Neural progenitor cell (in vitro differentiated cells): ENCODE data around the gene KY. TPM values are rescaled to one million over a fixed set of nuclear protein-coding genes. Genes with fewer than 3 reads are reported as not detected.

Source experiments
- DNase-seq: peaks from one replicate; pipeline ENCODE4 v3.0.0-alpha.2; 2016; ENCODE audit warnings: low spot score
- H2AFZ ChIP-seq: fragments of 200-600 bp; sonication (generic); replicated peaks from 2 replicates; pipeline ENCODE4 v1.6.1; 2016; ENCODE audit warnings: antibody characterized with exemption
- H3F3A ChIP-seq: fragments of 200-600 bp; sonication (generic); 2 replicates; pipeline ENCODE4 v1.6.1; 2016; ENCODE audit warnings: antibody characterized with exemption, low read depth
- H3K27ac ChIP-seq: fragments of 200-600 bp; sonication (generic); 2 replicates; pipeline ENCODE4 v1.5.1; 2016; ENCODE audit warnings: mild to moderate bottlenecking
- H3K27me3 ChIP-seq: fragments of 200-600 bp; sonication (generic); 2 replicates; pipeline ENCODE4 v1.6.1; 2016; ENCODE audit warnings: mild to moderate bottlenecking, moderate library complexity
- H3K36me3 ChIP-seq: fragments of 200-600 bp; sonication (generic); 2 replicates; pipeline ENCODE4 v1.5.1; 2016
- H3K4me1 ChIP-seq: fragments of 200-600 bp; sonication (generic); 2 replicates; pipeline ENCODE4 v1.6.1; 2016; ENCODE audit warnings: mixed run types
- H3K4me2 ChIP-seq: fragments of 200-600 bp; sonication (generic); 2 replicates; pipeline ENCODE4 v1.6.1; 2016
- H3K4me3 ChIP-seq: fragments of 200-600 bp; sonication (generic); 2 replicates; pipeline ENCODE4 v1.5.1; 2016
- H3K79me2 ChIP-seq: fragments of 200-600 bp; sonication (generic); 2 replicates; pipeline ENCODE4 v1.6.1; 2016; ENCODE audit warnings: low read depth
- H3K9ac ChIP-seq: fragments of 200-600 bp; sonication (generic); 2 replicates; pipeline ENCODE4 v1.6.1; 2016
- H3K9me3 ChIP-seq: fragments of 200-600 bp; sonication (generic); 2 replicates; pipeline ENCODE4 v1.5.1; 2016; ENCODE audit warnings: low read depth
- H4K20me1 ChIP-seq: fragments of 200-600 bp; sonication (generic); 2 replicates; pipeline ENCODE4 v1.6.1; 2016; ENCODE audit warnings: low read depth
- H3K27ac Mint-ChIP-seq: 3 replicates; pipeline ENCODE4 v1.8.0; 2021; ENCODE audit warnings: mixed read lengths
- H3K27me3 Mint-ChIP-seq: 2 replicates; pipeline ENCODE4 v1.8.0; 2022; ENCODE audit warnings: low read depth, mild to moderate bottlenecking, inconsistent platforms, moderate library complexity, mixed read lengths; ENCODE audit not compliant: insufficient read depth
- H3K36me3 Mint-ChIP-seq: 3 replicates; pipeline ENCODE4 v1.8.0; 2021; ENCODE audit warnings: mixed read lengths
- H3K4me1 Mint-ChIP-seq: 3 replicates; pipeline ENCODE4 v1.8.0; 2021; ENCODE audit warnings: mixed read lengths
- H3K4me3 Mint-ChIP-seq: 3 replicates; pipeline ENCODE4 v1.8.0; 2021; ENCODE audit warnings: mild to moderate bottlenecking, moderate library complexity, mixed read lengths
- H3K9me3 Mint-ChIP-seq: 3 replicates; pipeline ENCODE4 v1.8.0; 2020; ENCODE audit warnings: mixed read lengths
- CTCF ChIP-seq: fragments of 200-600 bp; sonication (generic); IDR thresholded peaks from 2 replicates; pipeline ENCODE4 v1.5.1; 2017; ENCODE audit warnings: antibody characterized with exemption, mild to moderate bottlenecking
- EZH2 ChIP-seq: fragments of 200-600 bp; sonication (generic); IDR thresholded peaks from 2 replicates; pipeline ENCODE4 v1.6.1; 2017; ENCODE audit warnings: antibody characterized with exemption, mild to moderate bottlenecking, moderate library complexity
- EZH2phosphoT487 ChIP-seq: fragments of 200-600 bp; sonication (generic); IDR thresholded peaks from 2 replicates; pipeline ENCODE4 v1.6.1; 2017; ENCODE audit warnings: antibody characterized with exemption
- total RNA-seq: library from RNA; depleted of rRNA; stranded (reverse); fragments of >200 nt; gene quantifications from 2 replicates; pipeline ENCODE4 v1.2.3, GENCODE V29; 2015; ENCODE audit warnings: low replicate concordance

KY gene
- total RNA-seq, 1 donor from 2014 or later, result not detected

DNA sequence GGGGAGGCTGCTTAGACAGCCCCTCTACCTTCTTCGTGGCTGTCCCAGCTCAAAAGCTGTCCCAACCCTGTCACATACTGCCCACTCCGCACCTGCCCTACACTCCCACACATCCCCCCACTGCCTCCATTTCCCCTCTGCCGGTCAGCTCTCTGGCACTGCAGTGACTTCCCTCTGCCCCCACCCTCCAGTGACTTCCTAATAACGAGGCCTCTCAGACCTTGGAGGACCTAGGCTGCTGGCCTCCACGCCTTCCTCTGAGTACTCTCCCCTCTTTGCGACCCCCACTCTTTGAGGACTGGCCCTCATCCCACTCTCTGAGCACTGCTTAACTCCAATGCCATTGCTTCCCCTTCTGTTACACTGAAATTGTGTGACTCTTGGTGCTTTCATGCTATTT, 45.3 kb downstream of the KY start:
- no peaks in the 10 kb centered on the region for H3K36me3 Mint-ChIP-seq
- H3K4me3 ChIP-seq, result no peak overlapping the region
- no peaks in the 10 kb centered on the region for H3K36me3 ChIP-seq
- no peaks in the 10 kb centered on the region for H3K79me2 ChIP-seq
- no peak overlapping the region for H3K9ac ChIP-seq
- H3K9me3 ChIP-seq, result no peaks in the 10 kb centered on the region
- no peaks in the 10 kb centered on the region for H4K20me1 ChIP-seq
- peaks cover 2% of the 10 kb centered on the region for H3K27me3 ChIP-seq
- H2AFZ ChIP-seq, result no peak overlapping the region
- peaks cover 21% of the 10 kb centered on the region for H3K4me1 ChIP-seq
- H3K4me3 Mint-ChIP-seq, result no peak overlapping the region
- H3K27ac Mint-ChIP-seq, result peak overlapping the region; percentile 30
- H3K4me1 Mint-ChIP-seq, result peaks cover 44% of the 10 kb centered on the region
- H3K27me3 Mint-ChIP-seq, result peaks cover 5% of the 10 kb centered on the region
- no peaks in the 10 kb centered on the region for H3K9me3 Mint-ChIP-seq
- H3K4me2 ChIP-seq, result no peak overlapping the region
- DNase-seq, result no peak
- TF ChIP-seq EZH2, result no peak
- peaks cover 7% of the 10 kb centered on the region for H3F3A ChIP-seq
- H3K27ac ChIP-seq, result no peak overlapping the region

DNA sequence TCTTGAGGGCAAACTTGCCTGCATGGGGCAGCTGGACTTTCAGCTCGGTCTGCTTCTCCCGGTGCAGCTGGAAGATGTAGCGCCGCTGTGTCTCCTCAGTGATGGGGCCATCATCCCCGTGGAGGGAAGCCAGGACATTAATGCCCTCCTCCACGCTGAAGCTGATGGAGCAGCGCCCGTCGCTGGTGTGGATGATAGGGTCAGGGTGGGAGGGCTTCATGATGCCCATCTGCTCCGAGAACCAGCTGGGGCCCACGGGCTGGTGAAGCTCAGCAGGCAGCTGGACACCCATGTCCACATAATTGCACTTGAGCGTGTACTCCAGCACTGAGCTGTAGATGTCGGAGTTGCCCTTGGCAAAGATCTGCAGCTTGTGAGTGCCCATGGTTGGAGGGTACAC, 46.9 kb downstream of the KY start:
- peaks cover 18% of the 10 kb centered on the region for H3K27me3 ChIP-seq

DNA sequence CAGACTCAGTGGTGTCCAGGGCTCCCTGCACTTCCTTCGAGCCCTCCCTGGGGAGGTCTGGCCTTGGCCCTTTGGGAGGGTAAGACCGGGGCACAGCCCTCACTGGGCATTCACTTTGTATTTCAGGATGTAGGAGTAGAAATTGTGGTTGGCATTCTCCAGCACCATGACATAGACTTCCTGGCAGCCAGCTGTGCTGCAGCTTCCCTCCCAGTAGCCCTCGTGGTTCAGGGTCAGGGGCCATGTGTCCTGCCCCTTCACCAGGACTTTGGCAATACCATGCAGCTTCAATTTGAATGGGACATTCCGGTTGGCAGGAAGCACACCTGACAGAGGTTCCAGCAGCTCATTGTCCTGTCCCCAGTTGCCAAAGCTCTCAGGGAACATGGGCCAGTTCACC, 47.3 kb downstream of the KY start:
- peaks cover 33% of the 10 kb centered on the region for H3K4me1 ChIP-seq
- peaks cover 5% of the 10 kb centered on the region for H3K27me3 Mint-ChIP-seq

More for the DNA sequence above, 46.9 kb downstream of the KY start:
- Histone ChIP-seq H3K36me3 (no peaks in the 10 kb centered on the region), H3K79me2 (no peaks in the 10 kb centered on the region), H3K4me2 (no peak overlapping the region), H3K9me3 (no peaks in the 10 kb centered on the region), H4K20me1 (no peaks in the 10 kb centered on the region), H3F3A (peaks cover 7% of the 10 kb centered on the region), H2AFZ (no peak overlapping the region), H3K9ac (no peak overlapping the region), H3K4me1 (peaks cover 31% of the 10 kb centered on the region), H3K4me3 (no peak overlapping the region), H3K27ac (no peak overlapping the region)
- no peak overlapping the region for H3K27ac Mint-ChIP-seq
- no peaks in the 10 kb centered on the region for H3K36me3 Mint-ChIP-seq
- peaks cover 56% of the 10 kb centered on the region for H3K4me1 Mint-ChIP-seq
- TF ChIP-seq CTCF, result no peak
- TF ChIP-seq EZH2phosphoT487, result no peak
- TF ChIP-seq EZH2, result no peak
- no peak overlapping the region for H3K4me3 Mint-ChIP-seq
- H3K27me3 Mint-ChIP-seq, result peaks cover 5% of the 10 kb centered on the region
- H3K9me3 Mint-ChIP-seq, result no peaks in the 10 kb centered on the region
- DNase-seq, result no peak

More for the DNA sequence above, 47.3 kb downstream of the KY start:
- H3K9me3 Mint-ChIP-seq, result no peaks in the 10 kb centered on the region
- Histone ChIP-seq H3K36me3 (no peaks in the 10 kb centered on the region), H4K20me1 (no peaks in the 10 kb centered on the region), H3K27me3 (peaks cover 22% of the 10 kb centered on the region), H3K79me2 (no peaks in the 10 kb centered on the region), H2AFZ (no peak overlapping the region), H3K4me2 (no peak overlapping the region), H3K9ac (no peak overlapping the region), H3F3A (peaks cover 7% of the 10 kb centered on the region), H3K27ac (no peak overlapping the region), H3K9me3 (no peaks in the 10 kb centered on the region), H3K4me3 (no peak overlapping the region)
- peaks cover 60% of the 10 kb centered on the region for H3K4me1 Mint-ChIP-seq
- TF ChIP-seq CTCF (no peak), EZH2 (no peak), EZH2phosphoT487 (no peak)
- H3K27ac Mint-ChIP-seq, result no peak overlapping the region
- no peaks in the 10 kb centered on the region for H3K36me3 Mint-ChIP-seq
- DNase-seq, result no peak
- no peak overlapping the region for H3K4me3 Mint-ChIP-seq
